Right lobe of liver (tissue), 4 donors: ENCODE results near the gene EMX2.

Experiments
- CTCF ChIP-seq, 4 donors: fragments of 200-600 bp in 3 of 4; fragments of 450-650 bp in 1 of 4; IDR thresholded peaks; one replicate each; pipeline versions ENCODE4 v1.5.1 to v1.8.0; 2016 to 2022; ENCODE audit warnings: antibody characterized with exemption in 4 of 4, mild to moderate bottlenecking in 2 of 4
- POLR2A ChIP-seq: fragments of 450-650 bp; IDR thresholded peaks from one replicate; pipeline ENCODE4 v1.6.1; 2017; ENCODE audit warnings: antibody characterized with exemption, mild to moderate bottlenecking
- donor health status: DM: no; HTN: no; CAD: no.
- donor health status: DM: no; HTN: no; CAD: no.
- donor health status: DM: no; HTN: yes; CAD: no.

GRCh38 chr10:117518246-117518645 lies 24.3 kb upstream of the EMX2 start:
- TF ChIP-seq POLR2A = no peak
- no peak for TF ChIP-seq CTCF (IDR thresholded peaks at IDR 0.05)
